Fibroblast of the aortic adventitia (primary cell): Measurements from ENCODE around the gene SMPX. TPM values are rescaled to one million over a fixed set of nuclear protein-coding genes. Genes with fewer than 3 reads are reported as not detected.
A peak's percentile ranks its signal among the peaks of the same experiment; 100 is the strongest.

Experiments used
- DNase-seq: peaks from one replicate; pipeline ENCODE4 v3.0.0-alpha.2; 2010; ENCODE audit warnings: low read depth
- H3K4me3 ChIP-seq: 2 replicates; pipeline ENCODE4 v1.5.1; 2011; ENCODE audit warnings: low read depth, mild to moderate bottlenecking, control low read depth, low read length, moderate library complexity
- total RNA-seq: library from RNA; depleted of rRNA; stranded (reverse); fragments of >200 nt; gene quantifications from 2 replicates; pipeline ENCODE4 v1.2.3, GENCODE V29; 2012; ENCODE audit warnings: low replicate concordance
- TF ChIP-seq, protein P1 (sequence below): IDR thresholded peaks from 2 replicates; pipeline ENCODE4 v1.5.1; 2011; ENCODE audit warnings: mild to moderate bottlenecking, low read length, control low read depth, inconsistent platforms; ENCODE audit not compliant: insufficient read depth

Gene SMPX
- total RNA-seq, 1 donor = not detected

DNA sequence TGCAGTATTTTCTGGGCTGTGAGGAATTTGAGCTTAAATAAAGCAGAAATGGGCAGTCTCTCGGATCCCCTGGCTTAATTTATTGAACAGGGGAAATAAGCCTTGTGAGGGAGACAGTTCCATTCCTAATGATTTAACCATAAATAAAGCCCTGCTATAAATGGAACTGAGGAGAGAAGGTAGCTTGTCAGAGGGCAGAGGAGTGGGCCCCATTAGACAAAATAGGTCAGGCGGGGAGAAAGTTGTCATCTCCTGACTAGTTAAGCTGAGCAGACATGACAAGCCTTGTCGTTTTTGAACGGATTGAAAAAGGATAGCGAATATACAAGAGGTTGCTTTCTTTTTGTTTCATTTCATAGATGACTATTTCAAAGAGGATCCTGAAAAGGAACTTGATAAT, 39.3 kb downstream of the SMPX start:
- DNase-seq = no peak
- H3K4me3 ChIP-seq = no peak overlapping the region
- TF ChIP-seq, protein P1, sequence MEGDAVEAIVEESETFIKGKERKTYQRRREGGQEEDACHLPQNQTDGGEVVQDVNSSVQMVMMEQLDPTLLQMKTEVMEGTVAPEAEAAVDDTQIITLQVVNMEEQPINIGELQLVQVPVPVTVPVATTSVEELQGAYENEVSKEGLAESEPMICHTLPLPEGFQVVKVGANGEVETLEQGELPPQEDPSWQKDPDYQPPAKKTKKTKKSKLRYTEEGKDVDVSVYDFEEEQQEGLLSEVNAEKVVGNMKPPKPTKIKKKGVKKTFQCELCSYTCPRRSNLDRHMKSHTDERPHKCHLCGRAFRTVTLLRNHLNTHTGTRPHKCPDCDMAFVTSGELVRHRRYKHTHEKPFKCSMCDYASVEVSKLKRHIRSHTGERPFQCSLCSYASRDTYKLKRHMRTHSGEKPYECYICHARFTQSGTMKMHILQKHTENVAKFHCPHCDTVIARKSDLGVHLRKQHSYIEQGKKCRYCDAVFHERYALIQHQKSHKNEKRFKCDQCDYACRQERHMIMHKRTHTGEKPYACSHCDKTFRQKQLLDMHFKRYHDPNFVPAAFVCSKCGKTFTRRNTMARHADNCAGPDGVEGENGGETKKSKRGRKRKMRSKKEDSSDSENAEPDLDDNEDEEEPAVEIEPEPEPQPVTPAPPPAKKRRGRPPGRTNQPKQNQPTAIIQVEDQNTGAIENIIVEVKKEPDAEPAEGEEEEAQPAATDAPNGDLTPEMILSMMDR = no peak

DNA sequence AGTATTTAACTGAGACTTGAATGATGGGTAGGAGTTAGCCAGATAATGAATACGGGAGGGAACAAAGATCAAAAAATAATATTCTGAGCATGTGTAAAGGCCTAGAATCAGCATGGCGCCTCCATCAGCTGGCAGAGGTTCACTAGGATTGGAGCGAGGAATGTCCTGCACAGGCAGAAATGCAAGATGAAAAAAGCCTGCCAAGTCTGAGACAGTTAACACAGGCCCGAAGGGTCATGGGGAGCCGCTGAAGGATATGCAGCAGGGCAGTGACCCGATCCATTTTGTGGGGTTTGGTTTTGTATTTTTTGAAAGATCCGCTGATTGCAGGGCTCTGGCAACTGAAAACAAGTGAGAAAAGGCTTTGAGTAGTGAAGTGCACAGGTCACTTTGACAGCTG, 40.1 kb downstream of the SMPX start:
- H3K4me3 ChIP-seq = no peak overlapping the region
- DNase-seq = no peak
- TF ChIP-seq, protein P1 = no peak

DNA sequence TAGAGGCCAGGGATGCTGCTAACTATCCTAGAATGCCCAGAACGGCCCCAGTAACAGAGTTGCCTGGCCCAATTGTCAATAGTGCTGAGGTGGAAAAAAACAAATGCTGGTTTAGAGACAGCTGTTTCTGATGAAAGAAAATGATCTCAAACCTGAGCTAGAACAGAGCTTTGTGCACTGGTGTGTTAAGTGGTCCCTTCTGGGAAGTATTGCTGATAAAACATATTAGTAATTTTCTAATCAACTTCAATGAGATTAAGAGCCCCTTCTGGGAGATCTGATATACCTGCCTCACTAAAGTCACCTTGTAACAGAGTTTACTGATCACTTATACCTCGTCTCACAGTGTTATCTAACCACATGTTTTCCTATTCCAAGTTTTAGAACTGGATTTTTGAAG, 42.1 kb downstream of the SMPX start:
- DNase-seq = no peak
- H3K4me3 ChIP-seq = no peak overlapping the region
- TF ChIP-seq, protein P1 = no peak

DNA sequence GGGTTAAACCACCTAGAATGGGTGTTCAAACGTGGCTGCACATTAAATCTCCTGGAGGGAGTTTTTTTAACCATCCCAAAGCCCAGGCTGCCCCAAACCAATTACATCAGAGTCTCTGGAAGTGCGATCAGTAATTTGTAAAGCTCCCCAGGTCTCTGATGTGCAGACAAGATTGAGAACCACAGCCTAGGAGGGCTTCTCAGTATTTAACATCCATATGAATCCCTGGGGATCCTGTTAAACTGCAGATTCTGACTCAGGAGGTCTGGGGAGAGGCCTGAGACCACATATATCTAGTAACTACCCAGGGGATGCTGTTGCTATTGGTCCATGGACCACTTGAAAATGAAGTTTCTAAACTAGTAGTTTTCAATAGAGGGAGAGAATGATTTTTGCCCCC, 42.6 kb downstream of the SMPX start:
- TF ChIP-seq, protein P1 = no peak

DNA sequence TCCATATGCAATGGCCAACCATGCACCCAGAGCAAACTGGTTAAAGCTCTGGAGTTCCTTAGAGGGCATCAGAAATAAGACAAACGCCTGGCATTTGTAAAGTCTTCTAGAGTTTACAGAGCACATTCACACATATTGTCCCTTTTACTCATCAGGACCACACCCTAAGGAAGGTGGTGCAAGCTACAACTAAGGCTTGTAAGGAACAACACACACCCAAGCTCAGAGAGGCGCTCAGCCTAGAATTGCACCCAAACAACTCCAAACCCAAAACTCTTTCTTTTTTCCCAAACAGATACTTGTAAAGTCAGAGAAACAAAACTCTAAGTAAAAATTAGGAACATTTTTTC, 46.1 kb downstream of the SMPX start:
- TF ChIP-seq, protein P1 = no peak
- no peak overlapping the region for H3K4me3 ChIP-seq
- no peak for DNase-seq

More for the DNA sequence above, 42.6 kb downstream of the SMPX start:
- no peak for DNase-seq
- no peak overlapping the region for H3K4me3 ChIP-seq

DNA sequence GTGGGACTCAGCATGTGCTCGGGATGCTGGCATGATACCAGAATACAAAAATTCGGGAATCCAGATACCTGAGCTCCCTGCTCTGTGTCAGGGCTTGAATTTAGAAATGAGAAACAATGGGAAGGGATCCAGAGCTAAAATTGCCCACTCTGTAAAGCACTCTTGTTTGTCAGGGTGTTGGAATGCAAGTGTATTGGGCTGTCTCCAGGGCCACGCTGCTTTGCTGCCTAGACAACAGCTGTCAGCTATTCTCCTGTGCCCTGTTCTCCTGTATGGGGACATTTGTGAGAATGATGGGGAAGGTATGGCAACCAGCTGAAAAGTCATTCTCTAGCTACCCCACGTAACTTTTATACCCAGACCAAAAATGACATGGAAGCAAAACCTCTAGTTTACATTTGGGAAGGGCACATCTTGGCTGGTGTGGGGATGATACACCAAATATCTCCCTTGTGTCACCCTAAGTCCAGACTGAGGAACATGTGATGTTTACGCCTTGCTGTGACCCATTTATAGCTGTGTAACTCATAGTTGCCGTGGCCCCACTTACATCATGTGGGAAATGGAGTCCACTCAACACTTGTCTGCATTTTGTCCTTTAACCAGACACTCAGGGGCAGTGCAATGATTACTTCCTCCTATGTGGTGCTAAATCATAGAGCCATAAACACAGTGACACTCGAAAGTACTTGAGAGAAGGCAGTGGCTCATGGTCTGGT, 46.6 kb downstream of the SMPX start:
- no peak overlapping the region for H3K4me3 ChIP-seq
- TF ChIP-seq, protein P1 = no peak
- no peak for DNase-seq

DNA sequence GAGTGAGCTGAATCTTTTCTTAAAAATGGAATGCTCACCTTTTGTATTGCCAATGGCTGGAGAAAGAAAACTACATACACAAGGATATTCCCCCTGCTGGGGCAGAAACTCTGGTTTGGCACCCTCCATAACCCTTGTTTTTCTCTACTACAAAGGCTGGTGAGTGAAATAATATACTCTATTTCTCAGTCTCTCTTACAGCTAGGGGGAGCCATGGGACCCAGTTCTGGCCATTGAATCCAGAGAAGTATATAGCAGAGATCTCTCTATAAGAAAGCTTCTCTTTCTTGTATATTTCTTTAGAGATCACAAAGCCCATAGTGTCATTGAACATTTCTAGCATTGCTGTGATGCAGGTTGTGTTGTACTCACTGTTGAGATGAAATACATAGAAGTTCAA, 49.8 kb downstream of the SMPX start:
- TF ChIP-seq, protein P1 = peak; percentile 37
- no peak overlapping the region for H3K4me3 ChIP-seq
- peak; percentile 25 for DNase-seq
